Cortex of kidney (tissue), 1 donor: ENCODE data around the gene LCE4A.
"Not testable (repeated sequence)": the region's sequence is repeated elsewhere in the genome, so short reads cannot be mapped to it uniquely, and the experiment has no call there.

Source experiments
- DNase-seq: peaks from one replicate; lab custom pipeline; 2025; lab: John Stamatoyannopoulos, UW

Gene LCE4A, protein sequence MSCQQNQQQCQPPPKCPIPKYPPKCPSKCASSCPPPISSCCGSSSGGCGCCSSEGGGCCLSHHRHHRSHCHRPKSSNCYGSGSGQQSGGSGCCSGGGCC

DNA sequence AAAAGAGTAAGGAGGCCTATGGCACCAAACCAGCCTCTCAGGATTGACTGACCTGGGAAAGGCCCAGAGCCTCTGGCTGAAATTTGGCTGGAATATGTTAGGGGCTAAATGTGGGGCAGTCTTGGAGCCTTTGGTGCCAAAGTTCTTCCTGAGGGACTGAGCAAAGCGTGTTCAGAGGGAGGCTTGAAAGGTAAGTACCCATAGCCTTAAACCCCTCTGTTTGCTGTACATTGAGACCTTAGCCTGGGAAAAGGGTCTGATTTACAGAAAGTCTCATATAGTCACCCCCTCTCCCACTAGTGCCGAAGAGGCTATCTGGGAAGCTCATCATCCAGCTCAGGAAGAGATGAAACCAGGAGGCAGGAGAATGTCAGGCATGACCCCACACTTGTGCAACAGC lies at the start of gene LCE4A:
LCE4A (plus strand) TSS at position 301 of the 400 bp plus-strand sequence. CDS start 916 bp downstream, outside the sequence.
- no peak for DNase-seq

DNA sequence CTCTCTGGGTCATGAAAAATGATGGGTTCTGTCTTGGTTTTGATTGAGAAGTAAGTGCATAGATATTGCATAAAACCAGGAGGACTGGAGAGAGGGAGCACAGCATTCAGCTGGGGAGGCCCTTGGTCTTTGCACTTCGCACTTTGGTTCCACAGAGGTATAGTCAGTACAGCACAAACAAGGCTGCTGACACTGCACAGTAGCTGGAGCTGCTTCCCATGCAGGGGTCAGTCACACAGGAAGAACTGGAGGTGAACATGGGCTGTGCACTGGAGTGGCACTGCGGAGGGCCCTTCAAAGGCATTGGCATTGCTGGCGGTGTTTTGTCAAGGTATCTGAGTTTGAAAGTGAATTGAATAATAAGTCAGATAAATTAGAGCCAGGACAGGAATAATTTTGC lies 49.3 kb upstream of the LCE4A start:
- no peak for DNase-seq

DNA sequence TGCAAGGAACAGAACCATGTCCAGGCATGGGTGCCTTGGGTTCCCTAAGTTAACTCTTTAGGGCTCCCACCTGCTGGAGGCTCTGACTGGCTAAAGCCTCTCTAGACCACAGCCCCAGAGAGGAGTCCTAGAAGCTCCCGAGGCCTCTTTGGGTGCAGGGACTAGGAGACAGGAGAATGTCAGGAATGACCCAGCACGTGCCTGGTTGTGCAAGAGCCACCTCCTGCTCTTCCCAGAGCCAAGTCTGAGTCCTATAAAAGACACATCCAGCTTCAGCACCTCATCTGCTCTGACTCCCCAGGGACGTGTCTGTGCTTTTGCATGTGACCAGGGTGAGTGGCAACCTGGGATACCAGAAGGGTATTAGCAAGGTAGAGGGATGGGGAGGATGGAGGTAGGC lies 44.9 kb upstream of the LCE4A start, which contains the start of gene LCE2D:
LCE2D (plus strand) TSS at position 283 of the 400 bp plus-strand sequence. CDS start 726 bp downstream, outside the sequence.
- no peak for DNase-seq

DNA sequence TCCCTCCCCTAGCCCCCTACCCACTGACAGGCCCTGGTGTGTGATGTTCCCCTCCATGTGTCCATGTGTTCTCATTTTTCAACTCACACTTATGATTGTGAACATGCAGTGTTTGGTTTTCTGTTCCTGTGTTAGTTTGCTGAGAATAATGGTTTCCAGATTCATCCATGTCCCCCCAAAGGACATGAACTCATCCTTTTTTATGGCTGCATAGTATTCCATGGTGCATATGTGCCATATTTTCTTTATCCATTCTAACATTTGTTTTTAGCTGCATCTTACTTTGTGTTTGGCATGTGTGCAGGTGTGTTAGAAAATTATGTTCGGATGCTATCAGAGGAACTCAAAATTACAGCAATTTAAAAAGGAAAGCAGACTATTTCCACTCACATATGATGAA lies 41.8 kb upstream of the LCE4A start:
- DNase-seq = not testable (repeated sequence)

DNA sequence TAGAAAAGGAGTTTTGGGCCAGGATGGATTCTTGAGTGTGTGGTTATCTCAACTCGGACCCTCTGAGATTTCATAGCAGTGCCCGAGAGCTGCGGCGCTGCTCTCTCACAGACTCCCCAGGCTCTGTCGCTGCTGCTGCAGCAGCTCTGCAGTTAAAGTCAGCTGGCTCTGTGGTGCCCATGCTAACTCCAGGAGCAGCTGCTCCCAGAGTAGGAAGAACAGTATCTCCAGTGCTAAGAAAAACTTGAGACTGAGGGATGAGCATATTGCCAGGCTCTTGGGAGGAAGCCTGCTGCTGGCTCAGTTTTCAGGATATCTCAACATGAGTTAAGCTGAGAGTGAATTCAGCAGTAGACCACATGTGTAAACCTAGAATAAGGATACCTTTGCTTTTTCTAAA lies 40.3 kb upstream of the LCE4A start:
- no peak for DNase-seq

DNA sequence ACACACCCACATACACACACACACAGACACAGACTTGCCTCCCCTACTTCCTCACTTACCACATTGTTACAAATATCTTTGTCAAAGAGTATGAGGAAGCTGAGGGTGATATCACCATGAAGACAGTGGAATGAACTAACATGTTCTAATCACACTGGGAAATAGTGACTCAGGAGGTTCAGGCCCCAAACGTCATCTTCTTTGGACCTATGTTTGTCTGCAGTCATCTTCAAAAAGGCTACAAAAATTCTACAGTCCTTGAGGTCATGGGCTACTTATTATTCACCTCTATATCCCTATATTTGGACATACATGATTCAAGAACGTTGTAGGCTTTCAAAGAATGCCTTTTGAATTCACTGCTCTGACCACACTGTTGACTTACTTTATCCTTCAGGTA lies 34.9 kb upstream of the LCE4A start:
- no peak for DNase-seq

DNA sequence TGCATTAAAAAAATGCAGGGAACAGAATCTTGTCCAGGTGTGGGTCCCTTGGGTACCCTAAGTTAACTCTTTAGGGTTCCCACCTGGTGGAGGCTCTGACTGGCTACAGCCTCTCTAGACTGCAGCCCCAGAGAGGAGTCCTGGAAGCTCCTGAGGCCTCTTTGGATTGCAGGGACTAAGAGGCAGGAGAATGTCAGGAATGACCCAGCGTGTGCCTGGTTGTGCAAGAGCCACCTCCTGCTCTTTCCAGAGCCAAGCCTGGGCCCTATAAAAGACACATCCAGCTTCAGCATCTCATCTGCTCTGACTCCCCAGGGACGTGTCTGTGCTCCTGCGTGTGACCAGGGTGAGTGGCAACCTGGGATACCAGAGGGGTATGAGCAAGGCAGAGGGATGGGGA lies 33.0 kb upstream of the LCE4A start, which contains the start of gene LCE2C:
LCE2C (plus strand) TSS at position 297 of the 400 bp plus-strand sequence. CDS start 737 bp downstream, outside the sequence.
- not testable (repeated sequence) for DNase-seq

DNA sequence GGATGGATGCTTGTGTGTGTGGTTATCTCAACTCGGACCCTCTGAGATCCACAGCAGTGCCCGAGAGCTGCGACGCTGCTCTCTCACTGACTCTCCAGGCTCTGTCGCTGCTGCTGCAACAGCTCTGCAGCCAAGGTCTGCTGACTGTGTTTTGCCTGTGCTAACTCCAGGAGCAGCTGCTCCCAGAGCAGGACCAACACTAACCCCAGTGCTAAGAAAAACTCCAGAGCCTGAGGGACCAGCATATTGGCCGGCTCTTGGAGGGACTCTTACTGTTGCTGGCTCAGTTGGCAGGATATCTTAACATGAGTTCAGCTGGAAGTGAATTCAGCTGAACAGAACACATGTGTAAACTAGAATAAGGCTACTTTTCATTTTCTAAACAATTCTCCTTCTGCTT lies 28.5 kb upstream of the LCE4A start:
- DNase-seq = no peak

DNA sequence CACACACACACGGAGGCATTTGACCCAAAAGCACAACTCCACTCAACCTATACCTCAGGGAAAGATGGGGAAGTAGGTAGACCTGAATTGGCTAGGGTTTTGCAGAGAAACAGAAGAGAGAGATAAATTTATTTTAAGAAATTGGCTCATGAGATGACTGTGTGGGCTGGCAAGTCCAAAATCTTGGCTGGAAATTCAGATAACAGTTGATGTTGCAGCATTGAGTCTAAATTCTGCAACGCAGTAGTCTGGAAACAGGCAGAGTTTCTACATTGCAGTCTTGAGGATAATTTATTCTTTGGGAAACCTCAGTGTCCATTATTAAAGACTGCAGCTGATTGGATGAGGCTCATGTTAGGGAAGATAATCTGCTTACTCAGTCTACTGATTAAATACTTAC lies 26.3 kb upstream of the LCE4A start:
- DNase-seq = no peak

DNA sequence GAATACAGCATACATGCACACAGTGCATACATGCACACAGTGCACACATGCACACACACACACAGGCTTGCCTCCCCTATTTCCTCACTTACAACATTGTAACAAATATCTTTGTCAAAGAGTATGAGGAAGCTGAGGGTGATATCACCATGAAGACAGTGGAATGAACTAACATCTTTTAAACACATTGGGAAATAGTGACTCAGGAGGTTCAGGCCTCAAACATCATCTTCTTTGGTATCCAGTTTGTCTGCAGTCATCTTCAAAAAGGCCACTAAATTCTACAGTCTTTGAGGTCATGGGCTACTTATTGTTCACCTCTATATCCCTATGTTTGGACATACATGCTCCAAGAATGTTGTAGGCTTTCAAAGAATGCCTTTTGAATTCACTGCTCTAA lies 24.1 kb upstream of the LCE4A start:
- DNase-seq = no peak

DNA sequence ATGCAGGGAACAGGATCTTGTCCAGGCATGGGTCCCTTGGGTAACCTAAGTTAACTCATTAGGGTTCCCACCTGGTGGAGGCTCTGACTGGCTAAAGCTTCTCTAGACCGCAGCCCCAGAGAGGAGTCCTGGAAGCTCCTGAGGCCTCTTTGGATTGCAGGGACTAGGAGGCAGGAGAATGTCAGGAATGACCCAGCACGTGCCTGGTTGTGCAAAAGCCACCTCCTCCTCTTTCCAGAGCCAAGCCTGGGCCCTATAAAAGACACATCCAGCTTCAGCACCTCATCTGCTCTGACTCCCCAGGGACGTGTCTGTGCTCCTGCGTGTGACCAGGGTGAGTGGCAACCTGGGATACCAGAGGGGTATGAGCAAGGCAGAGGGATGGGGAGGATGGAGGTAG lies 22.1 kb upstream of the LCE4A start, which contains the start of gene LCE2B:
LCE2B (plus strand) TSS at position 301 of the 400 bp plus-strand sequence. CDS start 721 bp downstream, outside the sequence.
- DNase-seq = not testable (repeated sequence)

DNA sequence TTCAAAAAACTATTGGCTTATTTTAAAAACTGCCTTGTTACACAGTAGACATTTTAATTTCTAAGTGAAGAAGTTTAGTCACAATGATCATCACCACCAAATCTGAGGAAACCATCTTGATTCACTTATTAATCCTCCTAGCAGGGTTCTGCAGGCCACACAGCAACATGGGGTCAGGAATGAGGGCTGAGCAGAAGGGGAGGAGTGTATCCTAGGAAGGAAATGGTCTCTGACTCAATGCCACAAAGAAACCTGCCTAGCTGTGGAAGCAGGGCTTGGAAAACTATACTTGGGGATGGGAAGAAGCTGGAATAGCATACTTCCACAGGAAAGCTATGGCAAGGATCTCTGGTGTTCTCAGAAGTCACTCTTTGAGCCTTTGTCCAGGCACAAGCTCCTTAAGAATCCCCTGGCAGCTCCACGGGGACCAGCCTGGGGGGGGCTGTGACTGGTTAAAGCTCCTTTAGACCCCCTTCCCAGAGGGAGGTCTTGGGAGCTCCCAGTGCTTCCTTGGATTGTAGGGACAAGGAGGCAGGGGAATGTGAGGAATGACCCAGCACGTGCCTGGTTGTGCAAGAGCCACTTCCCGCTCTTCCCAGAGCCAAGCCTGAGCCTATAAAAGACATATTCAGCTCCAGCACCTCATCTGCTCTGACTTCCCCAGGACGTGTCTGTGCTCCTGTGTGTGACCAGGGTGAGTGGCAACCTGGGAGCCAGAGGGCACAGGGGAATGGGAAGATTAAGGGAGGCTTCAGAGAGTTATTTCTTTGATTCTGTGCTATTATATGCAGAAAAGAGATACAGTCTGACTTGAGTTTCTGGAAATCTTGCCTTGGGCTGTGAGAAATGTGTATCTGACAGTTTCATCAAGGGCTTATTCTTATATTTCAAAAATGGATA lies 10.0 kb upstream of the LCE4A start, which contains the start of gene LCE2A:
LCE2A (plus strand) TSS at position 645 of the 900 bp plus-strand sequence. CDS start 557 bp downstream, outside the sequence.
- DNase-seq = no peak

DNA sequence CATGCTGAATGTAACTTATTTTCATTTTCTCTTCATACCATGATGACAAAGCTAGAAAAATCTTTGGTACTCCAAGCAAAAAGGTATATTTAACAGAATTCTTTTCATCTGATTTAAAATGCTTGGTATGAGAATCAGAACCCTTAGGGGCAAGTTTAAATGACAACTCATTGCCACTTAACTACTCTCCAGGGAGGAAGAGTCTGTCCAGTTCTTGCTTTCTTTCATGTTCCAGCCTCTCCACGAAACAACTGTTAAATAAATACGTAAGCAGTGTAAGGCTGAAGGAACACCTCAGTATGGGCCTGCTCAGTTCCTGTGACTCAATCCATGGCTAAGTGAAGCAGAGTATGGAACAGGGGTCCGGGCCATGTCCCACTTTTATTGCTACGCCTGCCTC lies 8.2 kb upstream of the LCE4A start:
- DNase-seq = no peak

DNA sequence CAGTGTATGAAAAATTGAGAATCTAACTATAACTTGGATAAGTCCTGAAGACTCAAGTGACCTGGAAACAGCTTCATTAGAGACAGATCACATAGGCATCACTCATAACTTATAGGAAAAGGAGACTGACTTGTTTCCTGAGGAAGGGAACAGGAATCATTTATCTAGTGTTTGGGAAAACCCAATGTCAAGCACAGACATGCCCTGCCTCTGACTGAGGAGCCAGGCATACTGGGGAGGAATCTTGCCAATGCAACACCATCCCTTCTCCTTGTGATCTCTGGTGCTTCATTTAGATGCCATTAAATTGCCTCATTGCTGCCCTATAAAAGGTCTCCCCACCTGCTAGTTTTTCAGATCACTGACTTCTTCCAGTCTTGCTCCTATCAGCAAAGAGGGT lies 10.3 kb downstream of the LCE4A start:
- DNase-seq = no peak

DNA sequence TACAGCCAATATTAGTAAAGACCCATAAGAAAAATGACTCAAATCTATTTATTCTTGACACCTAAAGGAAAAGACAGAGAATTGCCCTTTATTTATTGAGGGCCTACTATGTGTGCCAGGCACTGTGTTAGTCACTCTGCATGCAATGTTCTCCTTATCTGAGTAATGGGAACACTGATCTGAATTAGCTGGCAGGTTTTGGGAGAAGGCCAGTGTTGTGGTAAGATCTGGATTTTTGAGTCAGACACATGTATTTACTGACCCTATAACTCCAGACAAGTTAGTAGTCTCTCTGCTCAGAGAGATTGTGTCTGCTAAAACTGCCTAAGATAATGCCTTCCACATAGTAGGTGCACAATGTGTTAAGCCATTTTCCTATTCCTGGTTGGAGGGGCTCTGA lies 17.3 kb downstream of the LCE4A start:
- DNase-seq = no peak

DNA sequence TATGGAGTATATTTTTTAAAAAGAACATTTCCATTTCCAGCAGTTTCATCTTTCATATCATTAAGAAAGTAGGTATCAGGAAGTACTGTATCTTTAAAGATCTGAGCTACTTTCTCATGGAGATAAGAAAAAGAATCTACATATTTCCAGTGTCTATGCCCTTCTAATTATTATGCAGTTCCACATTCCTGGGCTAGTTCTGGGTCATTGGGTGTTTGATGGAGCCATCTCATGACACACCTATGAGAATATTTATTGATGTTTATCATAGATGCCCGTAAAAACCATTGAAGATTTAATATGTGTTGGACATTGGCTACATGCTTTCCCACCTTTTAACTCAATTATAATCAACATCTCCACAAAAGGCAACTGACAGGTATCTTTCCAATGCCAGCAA lies 21.0 kb downstream of the LCE4A start:
- DNase-seq = no peak

DNA sequence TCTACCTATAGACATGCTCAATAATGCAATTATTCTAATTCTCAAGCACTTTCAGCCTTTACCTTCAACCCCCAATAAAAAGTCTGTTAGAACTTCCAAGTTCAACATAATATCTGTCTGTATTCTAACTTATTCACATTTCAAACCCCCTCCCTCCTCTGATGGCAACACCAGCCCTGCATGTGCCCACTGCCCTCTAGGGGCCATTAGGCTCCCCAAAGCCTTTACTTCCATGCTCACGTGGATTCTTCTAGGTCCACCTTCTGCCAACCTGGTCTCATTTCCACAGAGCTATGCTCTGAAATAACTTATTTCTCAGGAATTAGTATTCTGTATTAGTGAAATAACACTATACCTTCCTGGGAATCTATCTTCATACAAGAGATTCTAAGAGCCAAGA lies 27.7 kb downstream of the LCE4A start:
- DNase-seq = no peak

DNA sequence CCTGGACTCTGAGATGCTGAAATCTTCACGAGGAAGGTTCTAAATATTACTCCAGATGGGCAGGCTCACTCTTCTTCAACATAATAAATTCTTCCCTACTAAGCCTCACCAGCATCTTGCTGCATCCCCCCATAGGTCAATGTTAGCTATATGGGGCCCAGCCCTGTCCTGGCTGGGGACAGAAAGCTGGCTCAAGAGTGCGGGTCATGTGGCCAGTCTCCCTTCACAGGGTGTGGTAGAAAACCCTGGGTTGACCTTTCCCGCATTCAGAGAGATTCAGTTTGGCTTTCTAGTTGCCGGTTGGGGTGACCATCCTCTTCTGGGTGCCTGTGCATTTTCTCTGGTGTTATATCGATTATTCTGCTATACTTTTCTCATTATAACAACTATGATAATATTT lies 30.0 kb downstream of the LCE4A start:
- DNase-seq = no peak

DNA sequence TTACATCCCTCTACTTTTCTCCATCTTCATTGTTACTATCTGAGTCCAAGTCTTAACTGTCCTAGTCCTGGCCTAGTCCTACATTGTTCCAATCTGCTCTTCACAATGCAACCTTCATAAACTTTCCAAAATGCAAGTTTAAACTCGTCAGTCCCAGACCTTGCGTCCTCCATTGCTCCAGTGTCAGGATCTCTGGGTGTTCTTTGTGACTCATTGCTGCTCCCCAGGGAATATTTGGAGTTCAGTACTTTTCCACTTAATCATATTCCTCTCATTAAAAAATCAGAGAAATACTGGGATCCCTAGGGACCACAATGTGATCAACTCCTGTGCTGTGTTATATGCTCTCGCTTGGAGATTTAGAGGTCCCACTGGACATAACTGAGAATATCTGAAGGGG lies 31.9 kb downstream of the LCE4A start:
- no peak for DNase-seq

DNA sequence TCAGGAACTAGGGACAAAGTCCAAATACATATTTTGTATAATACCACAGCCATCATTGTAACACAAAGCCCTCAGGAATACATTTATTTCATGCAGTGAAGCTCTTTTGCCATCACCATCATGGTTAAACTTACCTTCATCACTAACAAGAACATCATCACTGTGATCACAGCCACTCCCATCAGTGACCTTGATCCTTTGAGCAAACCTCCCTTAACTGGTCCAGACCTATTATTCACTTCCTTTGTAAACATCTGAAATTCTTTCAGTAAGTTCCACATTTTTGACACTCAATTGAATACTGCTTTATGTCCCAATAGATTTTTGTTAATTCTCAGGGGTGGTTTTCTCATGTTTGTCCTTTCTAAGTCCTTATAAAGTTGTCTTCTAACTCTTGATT lies 33.7 kb downstream of the LCE4A start:
- no peak for DNase-seq

DNA sequence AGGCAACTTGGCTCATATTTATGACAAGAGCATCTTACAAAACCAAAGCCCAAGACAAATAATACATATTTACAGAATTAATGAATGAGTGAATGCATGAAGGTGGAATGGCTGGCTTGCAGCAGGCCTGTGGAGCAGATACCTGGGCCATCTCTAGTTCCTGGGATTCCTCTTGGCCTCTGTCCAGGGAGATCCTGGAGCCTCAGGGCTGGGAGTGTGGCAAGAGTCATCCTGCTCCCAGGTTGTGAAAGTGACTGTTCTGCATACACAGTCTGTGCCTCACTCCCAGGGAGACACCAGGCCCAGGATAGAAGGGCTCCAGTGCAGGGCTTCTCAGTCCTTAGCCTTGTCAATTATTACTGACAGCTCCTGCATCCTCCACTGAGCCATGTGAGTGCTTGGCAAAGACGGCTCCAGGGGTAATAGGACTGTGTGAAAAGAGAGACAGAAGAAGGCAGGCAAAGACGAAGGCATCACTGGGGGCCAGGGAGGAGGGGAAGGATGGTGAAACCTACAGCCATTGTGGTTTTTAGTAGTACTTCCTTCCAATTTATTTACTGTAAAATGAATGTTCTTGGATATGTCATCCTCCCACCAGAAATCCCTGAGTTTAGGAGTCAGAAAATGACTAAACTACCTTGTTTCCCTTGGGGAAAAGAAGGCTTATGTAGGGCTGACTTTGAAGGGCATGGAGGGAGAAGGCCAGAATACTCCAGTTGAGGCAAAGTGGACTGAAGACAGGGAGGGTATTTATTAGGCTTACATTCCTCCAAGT lies 35.6 kb downstream of the LCE4A start:
- DNase-seq = no peak

DNA sequence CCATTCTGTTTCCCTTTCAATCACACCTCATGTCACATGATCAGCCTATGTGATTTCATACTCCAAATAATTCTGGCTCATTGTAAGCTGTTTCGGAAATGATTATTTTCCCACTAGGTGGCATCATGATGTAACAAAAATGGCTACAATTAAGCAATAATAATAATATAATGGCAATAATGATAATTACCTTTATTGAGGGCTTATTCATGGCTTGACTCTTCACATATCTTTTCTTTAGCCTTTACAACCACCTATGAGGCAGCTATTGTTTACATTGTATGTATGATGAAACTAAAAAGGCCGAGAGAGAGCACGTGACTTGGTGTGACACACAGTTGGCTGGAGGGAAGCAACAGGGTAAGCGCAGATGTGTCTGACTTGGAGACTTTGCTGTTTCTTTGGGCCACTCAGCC lies 37.3 kb downstream of the LCE4A start:
- no peak for DNase-seq
